Measurements from ENCODE around the gene SGCD.

Gene SGCD

DNA sequence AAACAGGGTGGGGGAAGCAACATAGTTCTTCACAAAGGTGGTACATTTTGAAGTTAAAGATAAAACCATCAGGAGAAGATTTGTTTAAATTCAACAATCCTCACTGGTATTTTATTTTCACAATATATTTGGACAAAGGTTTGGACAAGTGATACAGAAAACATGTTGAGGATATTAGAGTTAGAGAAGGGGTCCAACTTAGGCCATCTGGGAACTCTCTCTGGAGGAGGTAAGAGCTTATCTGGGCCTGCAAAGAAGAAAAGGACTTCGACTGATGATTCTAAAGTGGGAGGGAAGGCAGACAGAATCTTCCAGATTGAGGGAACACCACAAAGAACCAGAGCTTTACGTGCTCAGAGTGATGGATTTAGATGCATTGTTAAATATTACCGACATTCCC is 58.5 kb downstream of the SGCD start:
- no peak for TF ChIP-seq ZFP3 (tag by site-specific recombination; IDR thresholded peaks at IDR 0.05; ENCODE audit: low read depth)
- TF ChIP-seq ZNF837 (tag by site-specific recombination; IDR thresholded peaks at IDR 0.05) = no peak
- TF ChIP-seq ZBTB21 (tag by site-specific recombination; IDR thresholded peaks at IDR 0.05) = no peak
- TF ChIP-seq SP2 (tag by site-specific recombination; IDR thresholded peaks at IDR 0.05) = no peak
- TF ChIP-seq ZNF324 (tag by site-specific recombination; IDR thresholded peaks at IDR 0.05) = no peak
- no peak for TF ChIP-seq ZNF274 (IDR thresholded peaks at IDR 0.05; ENCODE audit: low read length)
- no peak for TF ChIP-seq ZNF274 (tag by site-specific recombination; IDR thresholded peaks at IDR 0.05; ENCODE audit: borderline replicate concordance)
- TF ChIP-seq BCL11A (tag by site-specific recombination; IDR thresholded peaks at IDR 0.05; ENCODE audit: low read depth) = no peak
- TF ChIP-seq ZSCAN16 (tag by site-specific recombination; IDR thresholded peaks at IDR 0.05) = no peak
- TF ChIP-seq ZSCAN30 (tag by site-specific recombination; IDR thresholded peaks at IDR 0.05) = no peak
- TF ChIP-seq, protein P1, sequence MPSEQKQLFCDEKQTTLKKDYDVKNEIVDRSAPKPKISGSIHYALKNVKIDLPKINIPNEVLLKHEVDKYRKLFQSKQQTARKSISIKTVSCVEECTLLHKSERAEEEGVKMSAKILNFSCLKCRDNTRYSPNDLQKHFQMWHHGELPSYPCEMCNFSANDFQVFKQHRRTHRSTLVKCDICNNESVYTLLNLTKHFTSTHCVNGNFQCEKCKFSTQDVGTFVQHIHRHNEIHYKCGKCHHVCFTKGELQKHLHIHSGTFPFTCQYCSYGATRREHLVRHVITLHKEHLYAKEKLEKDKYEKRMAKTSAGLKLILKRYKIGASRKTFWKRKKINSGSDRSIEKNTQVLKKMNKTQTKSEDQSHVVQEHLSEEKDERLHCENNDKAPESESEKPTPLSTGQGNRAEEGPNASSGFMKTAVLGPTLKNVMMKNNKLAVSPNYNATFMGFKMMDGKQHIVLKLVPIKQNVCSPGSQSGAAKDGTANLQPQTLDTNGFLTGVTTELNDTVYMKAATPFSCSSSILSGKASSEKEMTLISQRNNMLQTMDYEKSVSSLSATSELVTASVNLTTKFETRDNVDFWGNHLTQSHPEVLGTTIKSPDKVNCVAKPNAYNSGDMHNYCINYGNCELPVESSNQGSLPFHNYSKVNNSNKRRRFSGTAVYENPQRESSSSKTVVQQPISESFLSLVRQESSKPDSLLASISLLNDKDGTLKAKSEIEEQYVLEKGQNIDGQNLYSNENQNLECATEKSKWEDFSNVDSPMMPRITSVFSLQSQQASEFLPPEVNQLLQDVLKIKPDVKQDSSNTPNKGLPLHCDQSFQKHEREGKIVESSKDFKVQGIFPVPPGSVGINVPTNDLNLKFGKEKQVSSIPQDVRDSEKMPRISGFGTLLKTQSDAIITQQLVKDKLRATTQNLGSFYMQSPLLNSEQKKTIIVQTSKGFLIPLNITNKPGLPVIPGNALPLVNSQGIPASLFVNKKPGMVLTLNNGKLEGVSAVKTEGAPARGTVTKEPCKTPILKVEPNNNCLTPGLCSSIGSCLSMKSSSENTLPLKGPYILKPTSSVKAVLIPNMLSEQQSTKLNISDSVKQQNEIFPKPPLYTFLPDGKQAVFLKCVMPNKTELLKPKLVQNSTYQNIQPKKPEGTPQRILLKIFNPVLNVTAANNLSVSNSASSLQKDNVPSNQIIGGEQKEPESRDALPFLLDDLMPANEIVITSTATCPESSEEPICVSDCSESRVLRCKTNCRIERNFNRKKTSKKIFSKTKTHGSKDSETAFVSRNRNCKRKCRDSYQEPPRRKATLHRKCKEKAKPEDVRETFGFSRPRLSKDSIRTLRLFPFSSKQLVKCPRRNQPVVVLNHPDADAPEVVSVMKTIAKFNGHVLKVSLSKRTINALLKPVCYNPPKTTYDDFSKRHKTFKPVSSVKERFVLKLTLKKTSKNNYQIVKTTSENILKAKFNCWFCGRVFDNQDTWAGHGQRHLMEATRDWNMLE (tag by site-specific recombination; conservative IDR thresholded peaks at IDR 0.05; ENCODE audit: low read depth) = no peak
- TF ChIP-seq ZNF585B (tag by site-specific recombination; IDR thresholded peaks at IDR 0.05) = no peak
- TF ChIP-seq, protein P2, sequence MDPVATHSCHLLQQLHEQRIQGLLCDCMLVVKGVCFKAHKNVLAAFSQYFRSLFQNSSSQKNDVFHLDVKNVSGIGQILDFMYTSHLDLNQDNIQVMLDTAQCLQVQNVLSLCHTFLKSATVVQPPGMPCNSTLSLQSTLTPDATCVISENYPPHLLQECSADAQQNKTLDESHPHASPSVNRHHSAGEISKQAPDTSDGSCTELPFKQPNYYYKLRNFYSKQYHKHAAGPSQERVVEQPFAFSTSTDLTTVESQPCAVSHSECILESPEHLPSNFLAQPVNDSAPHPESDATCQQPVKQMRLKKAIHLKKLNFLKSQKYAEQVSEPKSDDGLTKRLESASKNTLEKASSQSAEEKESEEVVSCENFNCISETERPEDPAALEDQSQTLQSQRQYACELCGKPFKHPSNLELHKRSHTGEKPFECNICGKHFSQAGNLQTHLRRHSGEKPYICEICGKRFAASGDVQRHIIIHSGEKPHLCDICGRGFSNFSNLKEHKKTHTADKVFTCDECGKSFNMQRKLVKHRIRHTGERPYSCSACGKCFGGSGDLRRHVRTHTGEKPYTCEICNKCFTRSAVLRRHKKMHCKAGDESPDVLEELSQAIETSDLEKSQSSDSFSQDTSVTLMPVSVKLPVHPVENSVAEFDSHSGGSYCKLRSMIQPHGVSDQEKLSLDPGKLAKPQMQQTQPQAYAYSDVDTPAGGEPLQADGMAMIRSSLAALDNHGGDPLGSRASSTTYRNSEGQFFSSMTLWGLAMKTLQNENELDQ (tag by site-specific recombination; IDR thresholded peaks at IDR 0.05; ENCODE audit: low read depth) = no peak
- no peak for TF ChIP-seq ZNF555 (tag by site-specific recombination; conservative IDR thresholded peaks at IDR 0.05)
- TF ChIP-seq ZNF530 (tag by site-specific recombination; IDR thresholded peaks at IDR 0.05; ENCODE audit: low read depth) = no peak
- no peak for TF ChIP-seq ZNF335 (tag by site-specific recombination; conservative IDR thresholded peaks at IDR 0.05)
- Histone ChIP-seq H3K4me3 (ENCODE audit: low read depth, low read length) (no peak overlapping the region), H3K9me3 (ENCODE audit: control insufficient read depth, insufficient read depth, low read depth, low read length) (no peaks in the 10 kb centered on the region), H3K27ac (ENCODE audit: extremely low read depth, low read depth, low read length) (no peak overlapping the region), H3K36me3 (ENCODE audit: control insufficient read depth in 2 of 2, insufficient read depth in 1 of 2, low read length in 2 of 2) (no peaks in the 10 kb centered on the region), H3K4me1 (ENCODE audit: control insufficient read depth, insufficient read depth, low read length) (no peaks in the 10 kb centered on the region)
- CTCF ChIA-PET = no interaction called here
- POLR2A ChIA-PET = no interaction called here

DNA sequence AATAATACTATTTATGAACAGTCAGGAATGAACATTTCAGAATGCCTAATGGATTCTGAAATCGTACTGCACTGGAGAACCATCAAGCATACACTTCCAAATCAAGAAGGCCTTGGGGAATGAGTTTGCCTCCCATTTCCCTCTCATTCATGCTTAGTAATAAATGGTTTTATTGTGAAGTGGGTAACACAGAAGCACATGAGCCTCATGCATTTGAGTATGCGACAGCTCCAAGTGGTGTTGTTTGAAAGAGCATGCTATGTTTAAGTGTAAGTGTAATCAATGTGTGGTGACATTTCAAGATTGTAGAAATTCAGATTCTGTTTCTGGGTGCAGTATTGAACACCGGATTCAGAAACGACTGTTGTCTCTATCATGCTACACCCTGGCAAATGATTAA is 60.0 kb downstream of the SGCD start:
- ChIA-PET CTCF (no interaction called here), POLR2A (no interaction called here)
- no peak overlapping the region for H3K4me3 ChIP-seq (ENCODE audit: low read depth, low read length)
- TF ChIP-seq SCRT2 (tag by site-specific recombination; IDR thresholded peaks at IDR 0.05) (no peak), ZNF549 (tag by site-specific recombination; IDR thresholded peaks at IDR 0.05) (no peak), TCF7L2 (IDR thresholded peaks at IDR 0.05; ENCODE audit: borderline replicate concordance, low read depth, low read length) (no peak), ZNF24 (tag by site-specific recombination; IDR thresholded peaks at IDR 0.05) (no peak), ZNF157 (tag by site-specific recombination; IDR thresholded peaks at IDR 0.05) (no peak), ZNF530 (tag by site-specific recombination; IDR thresholded peaks at IDR 0.05; ENCODE audit: low read depth) (no peak)
- TF ChIP-seq, protein P3, sequence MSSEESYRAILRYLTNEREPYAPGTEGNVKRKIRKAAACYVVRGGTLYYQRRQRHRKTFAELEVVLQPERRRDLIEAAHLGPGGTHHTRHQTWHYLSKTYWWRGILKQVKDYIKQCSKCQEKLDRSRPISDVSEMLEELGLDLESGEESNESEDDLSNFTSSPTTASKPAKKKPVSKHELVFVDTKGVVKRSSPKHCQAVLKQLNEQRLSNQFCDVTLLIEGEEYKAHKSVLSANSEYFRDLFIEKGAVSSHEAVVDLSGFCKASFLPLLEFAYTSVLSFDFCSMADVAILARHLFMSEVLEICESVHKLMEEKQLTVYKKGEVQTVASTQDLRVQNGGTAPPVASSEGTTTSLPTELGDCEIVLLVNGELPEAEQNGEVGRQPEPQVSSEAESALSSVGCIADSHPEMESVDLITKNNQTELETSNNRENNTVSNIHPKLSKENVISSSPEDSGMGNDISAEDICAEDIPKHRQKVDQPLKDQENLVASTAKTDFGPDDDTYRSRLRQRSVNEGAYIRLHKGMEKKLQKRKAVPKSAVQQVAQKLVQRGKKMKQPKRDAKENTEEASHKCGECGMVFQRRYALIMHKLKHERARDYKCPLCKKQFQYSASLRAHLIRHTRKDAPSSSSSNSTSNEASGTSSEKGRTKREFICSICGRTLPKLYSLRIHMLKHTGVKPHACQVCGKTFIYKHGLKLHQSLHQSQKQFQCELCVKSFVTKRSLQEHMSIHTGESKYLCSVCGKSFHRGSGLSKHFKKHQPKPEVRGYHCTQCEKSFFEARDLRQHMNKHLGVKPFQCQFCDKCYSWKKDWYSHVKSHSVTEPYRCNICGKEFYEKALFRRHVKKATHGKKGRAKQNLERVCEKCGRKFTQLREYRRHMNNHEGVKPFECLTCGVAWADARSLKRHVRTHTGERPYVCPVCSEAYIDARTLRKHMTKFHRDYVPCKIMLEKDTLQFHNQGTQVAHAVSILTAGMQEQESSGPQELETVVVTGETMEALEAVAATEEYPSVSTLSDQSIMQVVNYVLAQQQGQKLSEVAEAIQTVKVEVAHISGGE (tag by site-specific recombination; conservative IDR thresholded peaks at IDR 0.05; ENCODE audit: low read depth) = no peak
- TF ChIP-seq, protein P4, sequence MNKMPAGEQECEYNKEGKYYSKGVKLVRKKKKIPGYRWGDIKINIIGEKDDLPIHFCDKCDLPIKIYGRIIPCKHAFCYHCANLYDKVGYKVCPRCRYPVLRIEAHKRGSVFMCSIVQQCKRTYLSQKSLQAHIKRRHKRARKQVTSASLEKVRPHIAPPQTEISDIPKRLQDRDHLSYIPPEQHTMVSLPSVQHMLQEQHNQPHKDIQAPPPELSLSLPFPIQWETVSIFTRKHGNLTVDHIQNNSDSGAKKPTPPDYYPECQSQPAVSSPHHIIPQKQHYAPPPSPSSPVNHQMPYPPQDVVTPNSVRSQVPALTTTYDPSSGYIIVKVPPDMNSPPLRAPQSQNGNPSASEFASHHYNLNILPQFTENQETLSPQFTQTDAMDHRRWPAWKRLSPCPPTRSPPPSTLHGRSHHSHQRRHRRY (tag by site-specific recombination; IDR thresholded peaks at IDR 0.05) = no peak
- TF ChIP-seq, protein P5, sequence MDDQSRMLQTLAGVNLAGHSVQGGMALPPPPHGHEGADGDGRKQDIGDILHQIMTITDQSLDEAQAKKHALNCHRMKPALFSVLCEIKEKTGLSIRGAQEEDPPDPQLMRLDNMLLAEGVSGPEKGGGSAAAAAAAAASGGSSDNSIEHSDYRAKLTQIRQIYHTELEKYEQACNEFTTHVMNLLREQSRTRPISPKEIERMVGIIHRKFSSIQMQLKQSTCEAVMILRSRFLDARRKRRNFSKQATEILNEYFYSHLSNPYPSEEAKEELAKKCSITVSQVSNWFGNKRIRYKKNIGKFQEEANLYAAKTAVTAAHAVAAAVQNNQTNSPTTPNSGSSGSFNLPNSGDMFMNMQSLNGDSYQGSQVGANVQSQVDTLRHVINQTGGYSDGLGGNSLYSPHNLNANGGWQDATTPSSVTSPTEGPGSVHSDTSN (CRISPR knock-in tag; IDR thresholded peaks at IDR 0.05) = no peak

More for the DNA sequence above, 60.0 kb downstream of the SGCD start:
- Histone ChIP-seq H3K4me1 (ENCODE audit: control insufficient read depth, insufficient read depth, low read length) (no peaks in the 10 kb centered on the region), H3K9me3 (ENCODE audit: control insufficient read depth, insufficient read depth, low read depth, low read length) (no peaks in the 10 kb centered on the region), H3K36me3 (ENCODE audit: control insufficient read depth in 2 of 2, insufficient read depth in 1 of 2, low read length in 2 of 2) (no peaks in the 10 kb centered on the region), H3K27ac (ENCODE audit: extremely low read depth, low read depth, low read length) (no peak overlapping the region)

Data from HEK293 (cell line).